Measurements from ENCODE around the gene YTHDF1.

DNA sequence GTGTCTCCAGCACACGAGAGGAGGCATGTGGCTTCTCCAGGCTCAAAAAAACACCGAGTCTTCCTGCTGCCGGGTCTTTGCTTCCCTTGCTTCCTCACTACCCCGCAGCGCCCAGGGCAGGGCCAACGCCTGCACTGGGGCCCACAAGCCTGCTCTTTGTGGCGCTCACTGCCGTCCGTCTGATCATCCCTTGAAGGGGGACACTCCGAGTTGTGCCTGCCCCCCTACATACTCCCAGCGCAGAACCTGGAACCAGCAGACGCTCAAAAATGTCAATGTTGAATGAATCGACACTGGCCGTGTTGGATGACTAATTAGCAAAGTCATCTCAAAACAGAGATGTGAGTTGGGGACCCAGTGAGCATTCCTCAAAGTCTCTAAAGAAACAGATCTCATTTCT lies 48.6 kb upstream of the YTHDF1 start:
- TF ChIP-seq HDAC6 (IDR thresholded peaks at IDR 0.05; ENCODE audit: low read depth, low read length) (no peak), JUND (IDR thresholded peaks at IDR 0.05; ENCODE audit: low read length) (no peak), SP1 (IDR thresholded peaks at IDR 0.05; ENCODE audit: low read depth, low read length) (no peak), POLR2A (IDR thresholded peaks at IDR 0.05; ENCODE audit: control extremely low read depth in 1 of 2, low read depth in 2 of 2, low read length in 2 of 2) (no peak), TCF12 (IDR thresholded peaks at IDR 0.05; ENCODE audit: low read depth, low read length) (no peak)
- TF ChIP-seq, protein P1, sequence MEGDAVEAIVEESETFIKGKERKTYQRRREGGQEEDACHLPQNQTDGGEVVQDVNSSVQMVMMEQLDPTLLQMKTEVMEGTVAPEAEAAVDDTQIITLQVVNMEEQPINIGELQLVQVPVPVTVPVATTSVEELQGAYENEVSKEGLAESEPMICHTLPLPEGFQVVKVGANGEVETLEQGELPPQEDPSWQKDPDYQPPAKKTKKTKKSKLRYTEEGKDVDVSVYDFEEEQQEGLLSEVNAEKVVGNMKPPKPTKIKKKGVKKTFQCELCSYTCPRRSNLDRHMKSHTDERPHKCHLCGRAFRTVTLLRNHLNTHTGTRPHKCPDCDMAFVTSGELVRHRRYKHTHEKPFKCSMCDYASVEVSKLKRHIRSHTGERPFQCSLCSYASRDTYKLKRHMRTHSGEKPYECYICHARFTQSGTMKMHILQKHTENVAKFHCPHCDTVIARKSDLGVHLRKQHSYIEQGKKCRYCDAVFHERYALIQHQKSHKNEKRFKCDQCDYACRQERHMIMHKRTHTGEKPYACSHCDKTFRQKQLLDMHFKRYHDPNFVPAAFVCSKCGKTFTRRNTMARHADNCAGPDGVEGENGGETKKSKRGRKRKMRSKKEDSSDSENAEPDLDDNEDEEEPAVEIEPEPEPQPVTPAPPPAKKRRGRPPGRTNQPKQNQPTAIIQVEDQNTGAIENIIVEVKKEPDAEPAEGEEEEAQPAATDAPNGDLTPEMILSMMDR (IDR thresholded peaks at IDR 0.05; ENCODE audit: control extremely low read depth in 1 of 3, insufficient read depth in 1 of 3, low read depth in 1 of 3, low read length in 3 of 3) = no peak

Measured in H1 (cell line).